Ascending aorta (tissue), 2 donors: ENCODE results near the gene PTPRR. TPM values are rescaled to one million over a fixed set of nuclear protein-coding genes. Genes with fewer than 3 reads are reported as not detected.

Experiments
- DNase-seq, 2 donors: peaks; one replicate each; pipeline ENCODE4 v3.0.0-alpha.2; 2019; ENCODE audit warnings: low spot score in 2 of 2
- H3K27ac ChIP-seq, 2 donors: fragments of 200-600 bp; sonication (generic); one replicate each; pipeline ENCODE4 v1.5.1; 2016 to 2017; ENCODE audit warnings: mild to moderate bottlenecking in 1 of 2
- H3K27me3 ChIP-seq: fragments of 200-600 bp; sonication (generic); one replicate; pipeline ENCODE4 v1.5.1; 2017
- H3K36me3 ChIP-seq, 2 donors: fragments of 200-600 bp; sonication (generic); one replicate each; pipeline ENCODE4 v1.5.1; 2016
- H3K4me1 ChIP-seq, 2 donors: fragments of 200-600 bp; sonication (generic); one replicate each; pipeline ENCODE4 v1.5.1; 2016 to 2017; ENCODE audit warnings: mild to moderate bottlenecking in 1 of 2
- H3K4me3 ChIP-seq, 2 donors: fragments of 200-600 bp; sonication (generic); one replicate each; pipeline ENCODE4 v1.5.1; 2016 to 2017; ENCODE audit warnings: mild to moderate bottlenecking in 1 of 2
- H3K9me3 ChIP-seq, 2 donors: fragments of 200-600 bp; sonication (generic); one replicate each; pipeline ENCODE4 v1.5.1; 2016
- intact Hi-C: fragments of 100-400 bp; cut with DNase I; formaldehyde crosslinking; loops from one replicate; pipeline ENCODE4 v1.15.1; 2023
- total RNA-seq: library from RNA; depleted of rRNA; stranded (reverse); fragments of >200 nt; gene quantifications from one replicate; pipeline ENCODE4 v1.1.0, GENCODE V29; 2016
- TF ChIP-seq, protein P1 (sequence below), 3 experiments: fragments of 200-600 bp in 2 of 3; fragments of 450-650 bp in 1 of 3; sonication (generic) in 2 of 3; IDR thresholded peaks; one replicate each; pipeline ENCODE4 v1.5.1; 2016 to 2019; ENCODE audit warnings: antibody characterized with exemption in 3 of 3, mild to moderate bottlenecking in 1 of 3, moderate library complexity in 1 of 3

PTPRR gene
- total RNA-seq, 1 donor from 2014 or later: not detected

DNA sequence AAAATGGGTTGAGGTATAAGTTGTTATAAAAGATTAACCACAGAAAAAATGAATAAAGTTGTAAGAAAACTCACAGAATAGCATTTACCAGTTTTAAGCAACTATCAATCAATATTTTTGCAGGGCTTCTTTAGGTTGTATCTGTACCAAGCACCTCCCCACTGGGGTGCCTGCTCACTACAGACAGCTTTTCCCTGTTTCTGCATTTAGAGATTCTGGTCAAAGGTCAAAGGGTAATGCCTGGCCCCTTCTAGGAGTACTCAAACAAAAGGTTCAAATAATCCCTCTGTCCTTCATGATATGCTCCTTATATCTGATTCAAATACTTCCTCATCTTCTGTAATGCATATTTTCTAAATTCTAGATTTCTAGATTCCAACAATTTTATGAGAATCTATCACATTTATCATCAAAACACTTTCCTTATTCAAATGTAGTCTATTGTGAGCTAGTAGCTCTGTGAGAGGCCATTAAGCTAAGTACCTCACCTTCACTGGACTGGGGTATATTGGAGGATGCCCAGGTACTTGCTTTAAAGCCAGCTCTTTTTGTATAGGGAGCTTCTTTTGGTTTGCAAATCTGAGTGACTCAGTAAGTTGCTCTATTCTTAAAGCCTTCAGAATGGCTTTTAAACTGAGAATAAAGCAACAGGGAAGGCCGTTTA is 162.6 kb downstream of the PTPRR start:
- H3K27me3 ChIP-seq: no peaks in the 10 kb centered on the region
- no peaks in the 10 kb centered on the region for H3K4me1 ChIP-seq
- no peaks in the 10 kb centered on the region for H3K36me3 ChIP-seq
- TF ChIP-seq, protein P1, sequence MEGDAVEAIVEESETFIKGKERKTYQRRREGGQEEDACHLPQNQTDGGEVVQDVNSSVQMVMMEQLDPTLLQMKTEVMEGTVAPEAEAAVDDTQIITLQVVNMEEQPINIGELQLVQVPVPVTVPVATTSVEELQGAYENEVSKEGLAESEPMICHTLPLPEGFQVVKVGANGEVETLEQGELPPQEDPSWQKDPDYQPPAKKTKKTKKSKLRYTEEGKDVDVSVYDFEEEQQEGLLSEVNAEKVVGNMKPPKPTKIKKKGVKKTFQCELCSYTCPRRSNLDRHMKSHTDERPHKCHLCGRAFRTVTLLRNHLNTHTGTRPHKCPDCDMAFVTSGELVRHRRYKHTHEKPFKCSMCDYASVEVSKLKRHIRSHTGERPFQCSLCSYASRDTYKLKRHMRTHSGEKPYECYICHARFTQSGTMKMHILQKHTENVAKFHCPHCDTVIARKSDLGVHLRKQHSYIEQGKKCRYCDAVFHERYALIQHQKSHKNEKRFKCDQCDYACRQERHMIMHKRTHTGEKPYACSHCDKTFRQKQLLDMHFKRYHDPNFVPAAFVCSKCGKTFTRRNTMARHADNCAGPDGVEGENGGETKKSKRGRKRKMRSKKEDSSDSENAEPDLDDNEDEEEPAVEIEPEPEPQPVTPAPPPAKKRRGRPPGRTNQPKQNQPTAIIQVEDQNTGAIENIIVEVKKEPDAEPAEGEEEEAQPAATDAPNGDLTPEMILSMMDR (IDR thresholded peaks at IDR 0.05): no peak
- no peaks in the 10 kb centered on the region for H3K9me3 ChIP-seq
- intact Hi-C loops: no loop called here
- no peak overlapping the region for H3K27ac ChIP-seq
- no peak overlapping the region for H3K4me3 ChIP-seq
- DNase-seq: no peak

DNA sequence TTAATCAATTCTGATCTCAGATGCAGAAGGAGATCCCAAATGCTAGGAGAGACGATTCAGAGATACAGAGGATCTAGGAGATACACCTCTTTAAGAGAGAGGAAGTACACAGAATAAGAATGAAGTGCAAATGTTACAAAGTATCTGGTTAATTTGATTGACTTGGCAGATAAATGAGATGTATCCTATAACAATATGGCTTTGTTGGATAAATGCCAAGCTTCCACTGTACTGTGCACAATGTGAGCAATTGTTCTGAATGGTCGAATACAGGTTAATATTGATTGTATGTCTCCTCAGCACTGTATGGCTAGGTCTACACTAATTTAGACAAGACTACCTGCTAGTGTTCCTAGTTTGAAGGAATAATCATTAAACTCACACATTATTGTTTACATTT is 163.7 kb downstream of the PTPRR start:
- Histone ChIP-seq H3K9me3 (no peaks in the 10 kb centered on the region), H3K27ac (no peak overlapping the region), H3K4me3 (no peak overlapping the region), H3K4me1 (no peaks in the 10 kb centered on the region), H3K27me3 (no peaks in the 10 kb centered on the region), H3K36me3 (no peaks in the 10 kb centered on the region)
- intact Hi-C loops: no loop called here
- no peak for DNase-seq
- TF ChIP-seq, protein P1 (IDR thresholded peaks at IDR 0.05): no peak

DNA sequence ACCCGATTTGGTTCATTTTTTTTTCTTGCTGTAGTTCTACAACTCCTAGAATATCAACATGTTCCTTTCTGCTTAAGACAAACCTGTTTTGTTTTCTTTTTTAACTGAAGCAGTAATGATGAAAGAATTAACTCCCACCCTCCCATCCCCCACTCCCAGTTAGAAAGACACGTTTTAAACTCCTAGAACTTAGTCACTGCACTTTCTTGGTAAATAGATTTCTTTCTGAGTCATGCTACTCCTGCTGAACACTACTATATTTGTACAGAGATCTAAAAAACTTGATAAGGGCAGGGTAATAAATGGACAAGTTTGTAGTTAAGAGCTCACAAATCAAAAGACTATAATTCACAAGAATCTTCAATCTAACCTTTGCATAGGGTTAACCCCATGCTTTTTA is 164.4 kb downstream of the PTPRR start:
- intact Hi-C loops: no loop called here
- Histone ChIP-seq H3K36me3 (no peaks in the 10 kb centered on the region), H3K9me3 (no peaks in the 10 kb centered on the region), H3K4me1 (no peaks in the 10 kb centered on the region), H3K4me3 (no peak overlapping the region), H3K27me3 (no peaks in the 10 kb centered on the region), H3K27ac (no peak overlapping the region)
- no peak for DNase-seq
- TF ChIP-seq, protein P1 (IDR thresholded peaks at IDR 0.05): no peak

DNA sequence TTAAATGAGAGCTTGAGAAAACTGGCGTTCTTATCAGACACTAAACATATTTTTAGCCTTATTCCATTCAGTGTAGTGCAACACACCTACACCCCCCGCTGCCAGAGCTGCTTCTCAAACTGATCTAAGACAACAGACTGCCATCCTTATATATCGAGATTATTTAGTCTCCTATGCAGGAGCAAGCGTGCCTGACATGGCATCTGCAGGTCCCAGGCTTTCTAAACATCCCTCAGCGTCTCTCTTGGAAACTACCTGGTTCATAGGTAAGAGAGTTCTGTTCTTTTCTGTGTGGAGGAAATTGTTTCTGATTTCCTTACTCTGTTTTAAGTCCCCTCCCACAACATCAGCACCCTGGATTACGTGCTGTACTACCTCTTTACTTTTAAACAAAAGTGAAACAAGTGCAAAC is 166.2 kb downstream of the PTPRR start:
- intact Hi-C loops: loop anchor here (5.0 kb wide), 1 partner anchor 98 kb away; no protein-coding TSS in a partner anchor
- DNase-seq: no peak
- H3K4me1 ChIP-seq: no peaks in the 10 kb centered on the region
- TF ChIP-seq, protein P1 (IDR thresholded peaks at IDR 0.05): no peak
- no peak overlapping the region for H3K27ac ChIP-seq
- peak overlapping the region; percentile 30 to 49 for H3K4me3 ChIP-seq
- H3K36me3 ChIP-seq: no peaks in the 10 kb centered on the region
- no peaks in the 10 kb centered on the region for H3K9me3 ChIP-seq
- H3K27me3 ChIP-seq: no peaks in the 10 kb centered on the region

DNA sequence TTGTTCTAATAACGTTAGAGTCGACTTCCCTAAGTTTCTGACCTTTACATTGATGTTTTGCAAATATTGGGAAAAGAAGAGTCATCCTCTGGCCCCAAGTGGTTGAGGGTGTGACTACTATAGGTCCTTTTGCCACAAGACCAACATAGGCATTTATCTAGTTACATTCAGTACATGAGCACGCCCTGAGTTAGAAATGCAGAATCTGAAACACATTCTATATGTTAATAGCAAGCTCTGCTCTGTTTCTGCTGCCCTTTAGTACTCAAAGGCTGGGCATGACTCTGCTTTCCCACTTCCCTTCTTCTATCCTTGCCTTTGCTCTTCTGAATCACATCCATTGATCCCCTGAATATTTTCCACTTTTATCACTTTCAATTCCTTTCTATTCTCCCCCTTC is 168.2 kb downstream of the PTPRR start:
- intact Hi-C loops: loop anchor here (5.0 kb wide), 1 partner anchor 100 kb away; no protein-coding TSS in a partner anchor
- no peak for DNase-seq
- H3K9me3 ChIP-seq: no peaks in the 10 kb centered on the region
- TF ChIP-seq, protein P1 (IDR thresholded peaks at IDR 0.05): no peak
- no peak overlapping the region for H3K4me3 ChIP-seq
- no peaks in the 10 kb centered on the region for H3K4me1 ChIP-seq
- H3K27me3 ChIP-seq: no peaks in the 10 kb centered on the region
- no peak overlapping the region for H3K27ac ChIP-seq
- H3K36me3 ChIP-seq: no peaks in the 10 kb centered on the region
